Hepatocyte (in vitro differentiated cells): ENCODE results near the gene COPS4.

Experiments used
- CTCF ChIP-seq: fragments of 200-600 bp; sonication (generic); IDR thresholded peaks from 2 replicates; pipeline ENCODE4 v1.5.1; 2016; ENCODE audit warnings: antibody characterized with exemption, mild to moderate bottlenecking; ENCODE audit not compliant: poor library complexity
- EZH2 ChIP-seq: fragments of 200-600 bp; sonication (generic); IDR thresholded peaks from 2 replicates; pipeline ENCODE4 v1.6.1; 2016; ENCODE audit warnings: antibody characterized with exemption, mild to moderate bottlenecking, borderline replicate concordance
- EZH2phosphoT487 ChIP-seq: fragments of 200-600 bp; sonication (generic); IDR thresholded peaks from one replicate; pipeline ENCODE4 v1.6.1; 2018; ENCODE audit warnings: antibody characterized with exemption, mild to moderate bottlenecking, low read depth, moderate library complexity; ENCODE audit not compliant: unreplicated experiment, severe bottlenecking

GRCh38 chr4:83019794-83020494, 15.0 kb upstream of the COPS4 start:
- TF ChIP-seq EZH2phosphoT487, result no peak
- TF ChIP-seq CTCF, result no peak
- TF ChIP-seq EZH2, result no peak
